ENCODE data around the gene PCGF3.

The PCGF3 gene, protein sequence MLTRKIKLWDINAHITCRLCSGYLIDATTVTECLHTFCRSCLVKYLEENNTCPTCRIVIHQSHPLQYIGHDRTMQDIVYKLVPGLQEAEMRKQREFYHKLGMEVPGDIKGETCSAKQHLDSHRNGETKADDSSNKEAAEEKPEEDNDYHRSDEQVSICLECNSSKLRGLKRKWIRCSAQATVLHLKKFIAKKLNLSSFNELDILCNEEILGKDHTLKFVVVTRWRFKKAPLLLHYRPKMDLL

DNA sequence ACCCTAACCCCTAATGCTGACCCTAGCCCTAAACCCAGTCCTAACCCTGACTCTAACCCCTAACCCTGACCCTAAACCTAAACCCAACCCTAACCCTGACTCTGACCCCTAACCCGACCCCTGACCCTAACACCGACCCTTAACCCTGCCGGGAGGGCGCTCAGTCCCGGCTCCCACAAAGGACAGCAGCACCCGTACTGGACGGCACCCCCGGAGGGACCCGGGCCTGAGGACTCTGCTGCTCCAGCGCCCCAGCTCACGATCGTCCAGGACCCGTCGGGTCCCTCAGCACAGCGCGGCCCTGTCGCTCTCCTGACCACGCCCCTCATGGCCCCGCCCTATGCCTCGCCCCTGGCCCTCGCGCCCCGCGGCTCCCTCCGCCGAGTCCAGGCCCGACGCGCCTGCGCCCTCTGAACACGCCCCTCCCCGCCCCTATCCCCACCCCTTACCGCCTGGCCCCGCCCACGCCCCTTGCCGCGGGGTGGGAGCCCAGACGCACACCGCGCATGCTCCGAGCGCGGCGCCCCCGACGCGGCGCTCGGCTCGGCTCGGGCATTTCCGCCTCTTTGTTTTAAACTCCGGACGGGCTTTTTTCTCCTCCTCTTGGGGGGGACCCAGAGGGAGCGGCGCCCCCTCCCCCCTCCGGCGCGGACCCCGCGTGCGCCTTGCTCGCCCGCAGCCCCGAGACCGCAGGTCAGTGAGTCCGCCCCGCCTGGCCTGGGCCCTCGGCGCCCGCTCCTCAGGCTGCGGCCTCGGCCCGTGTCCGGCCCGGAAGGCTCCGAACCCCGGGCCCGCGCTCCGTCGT lies at the start of gene PCGF3:
PCGF3 (plus strand) TSS at position 555 of the 805 bp plus-strand sequence. CDS start 27,849 bp downstream, outside the sequence.
- peak; percentile 90 to 97 for DNase-seq (ENCODE audit: low read depth in 1 of 2, low spot score in 1 of 2)

DNA sequence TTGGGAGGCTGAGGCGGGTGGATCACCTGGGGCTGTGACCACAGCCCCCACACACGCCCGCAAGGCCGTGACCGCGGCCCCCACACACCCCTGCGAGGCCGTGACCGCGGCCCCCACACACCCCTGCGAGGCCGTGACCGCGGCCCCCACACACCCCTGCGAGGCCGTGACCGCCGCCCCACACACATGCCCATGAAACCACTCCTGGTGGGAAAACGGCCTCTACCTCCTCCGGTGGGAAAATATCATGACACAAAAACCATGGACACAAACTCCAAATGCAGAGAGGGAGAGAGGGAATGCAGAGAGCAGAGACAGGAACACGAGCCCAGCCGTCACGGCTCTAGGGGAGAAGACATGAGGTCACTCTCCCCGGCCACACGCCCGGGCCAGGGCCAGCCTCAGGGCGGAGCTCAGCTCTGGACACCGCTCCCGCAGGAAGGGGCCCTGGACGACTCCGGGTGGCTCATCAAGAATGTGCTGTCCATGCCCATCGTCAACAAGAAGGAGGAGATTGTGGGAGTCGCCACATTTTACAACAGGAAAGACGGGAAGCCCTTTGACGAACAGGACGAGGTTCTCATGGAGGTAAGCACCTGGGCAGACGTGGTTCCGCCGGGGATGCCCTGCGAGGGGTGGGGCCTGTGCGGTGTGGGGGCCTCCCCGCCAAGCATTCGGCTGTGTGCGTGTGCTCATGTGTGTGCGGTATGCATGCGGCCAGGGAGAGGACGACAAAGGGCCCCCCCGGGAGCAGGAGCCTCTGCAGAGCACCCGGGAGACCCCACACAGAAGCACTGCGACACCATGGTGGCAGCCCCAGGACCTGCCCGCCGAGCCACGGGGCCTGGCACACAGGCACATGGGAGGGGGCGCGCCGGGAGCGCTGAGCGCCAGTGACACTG lies 48.9 kb upstream of the PCGF3 start:
- no peak for DNase-seq (ENCODE audit: low read depth in 1 of 2, low spot score in 1 of 2)

DNA sequence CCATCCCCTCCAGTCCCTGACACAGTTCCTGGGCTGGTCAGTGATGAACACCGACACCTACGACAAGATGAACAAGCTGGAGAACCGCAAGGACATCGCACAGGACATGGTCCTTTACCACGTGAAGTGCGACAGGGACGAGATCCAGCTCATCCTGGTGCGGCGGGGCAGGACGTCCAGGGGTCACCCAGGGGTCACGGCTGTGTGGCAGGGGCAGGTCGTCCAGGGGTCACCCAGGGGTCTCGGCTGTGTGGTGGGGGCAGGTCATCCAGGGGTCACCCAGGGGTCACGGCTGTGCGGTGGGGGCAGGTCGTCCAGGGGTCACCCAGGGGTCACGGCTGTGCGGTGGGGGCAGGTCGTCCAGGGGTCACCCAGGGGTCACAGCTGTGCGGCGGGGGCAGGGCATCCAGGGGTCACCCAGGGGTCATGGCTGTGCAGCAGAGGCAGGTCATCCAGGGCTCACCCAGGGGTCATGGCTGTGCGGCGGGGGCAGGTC lies 48.2 kb upstream of the PCGF3 start:
- DNase-seq (ENCODE audit: low read depth in 1 of 2, low spot score in 1 of 2), result no peak

GRCh38 chr4:657834-658667 lies 47.6 kb upstream of the PCGF3 start:
- no peak for DNase-seq (ENCODE audit: low read depth in 1 of 2, low spot score in 1 of 2)

- DNase-seq (ENCODE audit: low read depth in 1 of 2, low spot score in 1 of 2), result no peak
Observed at GRCh38 chr4:658681-659667, 46.7 kb upstream of the PCGF3 start.

DNA sequence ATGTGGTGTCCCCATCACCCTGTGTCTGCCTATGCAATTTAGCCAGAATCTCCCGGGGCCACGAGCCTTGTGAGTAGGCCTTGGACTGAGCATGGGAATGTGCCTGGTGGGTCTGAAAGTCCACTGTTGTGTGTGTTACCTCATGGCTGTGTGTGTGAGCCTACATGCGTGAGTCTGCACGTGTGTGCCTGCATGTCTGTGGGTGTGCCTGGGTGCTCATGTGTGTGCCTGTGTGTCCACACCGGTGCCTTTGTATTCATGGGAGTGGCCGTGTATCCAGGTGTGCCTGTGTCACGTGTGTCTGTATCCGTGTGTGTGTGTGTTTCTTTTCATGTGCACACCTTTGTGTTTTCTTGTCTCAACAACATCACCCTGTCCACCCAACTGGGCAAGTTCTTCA lies 45.8 kb upstream of the PCGF3 start:
- no peak for DNase-seq (ENCODE audit: low read depth in 1 of 2, low spot score in 1 of 2)

DNA sequence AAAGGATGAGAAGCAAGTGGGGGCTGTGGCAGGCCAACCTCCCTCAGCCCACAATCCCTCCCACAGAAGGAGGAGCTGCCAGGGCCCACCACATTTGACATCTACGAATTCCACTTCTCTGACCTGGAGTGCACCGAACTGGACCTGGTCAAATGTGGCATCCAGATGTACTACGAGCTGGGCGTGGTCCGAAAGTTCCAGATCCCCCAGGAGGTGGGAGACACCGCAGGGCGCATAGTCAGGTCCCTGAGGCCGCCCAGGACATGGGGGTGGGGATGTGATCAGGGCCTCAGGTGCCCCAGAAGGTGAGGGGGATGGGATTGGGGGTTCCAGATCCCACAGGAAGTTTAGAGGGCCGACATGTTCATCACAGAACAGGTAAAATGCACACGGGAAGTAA lies 45.2 kb upstream of the PCGF3 start:
- DNase-seq (ENCODE audit: low read depth in 1 of 2, low spot score in 1 of 2), result no peak

DNA sequence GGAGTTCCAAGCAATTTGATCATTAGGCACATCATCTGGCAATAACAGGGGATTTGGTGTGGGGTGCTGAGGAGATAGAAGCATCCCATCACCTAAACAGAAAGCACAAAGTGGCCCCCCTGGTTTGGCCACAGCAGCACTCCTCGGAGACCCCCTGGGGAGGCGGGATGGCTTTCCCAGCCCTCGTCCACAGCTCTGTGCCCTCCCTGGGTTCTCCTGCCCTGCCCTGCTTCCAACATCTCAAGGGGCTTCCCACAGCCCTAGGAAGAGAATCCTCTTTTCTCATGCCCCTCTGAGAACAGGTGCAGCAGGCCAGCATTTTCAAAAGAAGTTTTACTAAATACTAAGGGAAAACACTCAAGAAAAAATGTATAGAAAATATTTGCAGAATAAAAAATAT lies 44.4 kb upstream of the PCGF3 start:
- no peak for DNase-seq (ENCODE audit: low read depth in 1 of 2, low spot score in 1 of 2)

DNA sequence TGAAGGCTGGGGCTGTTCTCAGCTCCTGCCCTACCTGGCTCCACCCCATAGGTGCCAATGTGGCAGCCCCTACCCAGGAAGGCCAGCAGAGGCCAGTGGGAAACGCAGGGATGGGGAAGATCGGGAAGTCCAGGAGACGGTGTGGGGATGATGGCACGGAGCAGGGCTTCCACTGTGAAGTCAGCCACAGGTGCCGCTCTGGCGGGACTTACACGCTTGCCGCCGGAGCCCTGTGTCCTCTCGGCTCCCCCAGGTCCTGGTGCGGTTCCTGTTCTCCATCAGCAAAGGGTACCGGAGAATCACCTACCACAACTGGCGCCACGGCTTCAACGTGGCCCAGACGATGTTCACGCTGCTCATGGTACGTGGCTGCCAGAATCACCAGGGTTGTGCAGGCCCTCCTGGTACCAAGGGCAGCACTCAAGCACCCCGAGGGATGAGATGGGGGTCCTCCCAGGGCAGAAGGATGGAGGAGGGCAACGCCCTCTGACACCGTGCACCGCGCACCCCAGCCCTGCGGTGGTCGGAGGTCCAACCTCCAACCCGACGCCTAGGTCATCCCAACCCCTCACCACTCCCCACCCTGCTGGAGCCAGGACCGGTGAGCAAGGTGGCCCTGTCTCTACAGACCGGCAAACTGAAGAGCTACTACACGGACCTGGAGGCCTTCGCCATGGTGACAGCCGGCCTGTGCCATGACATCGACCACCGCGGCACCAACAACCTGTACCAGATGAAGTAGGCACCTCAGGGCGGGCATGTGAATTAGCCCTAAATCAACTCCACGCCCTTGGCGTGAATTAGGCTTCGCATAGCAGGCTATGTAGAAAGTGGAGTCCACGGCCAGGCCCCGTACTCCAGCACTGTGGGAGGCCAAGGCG lies 43.5 kb upstream of the PCGF3 start:
- no peak for DNase-seq (ENCODE audit: low read depth in 1 of 2, low spot score in 1 of 2)

DNA sequence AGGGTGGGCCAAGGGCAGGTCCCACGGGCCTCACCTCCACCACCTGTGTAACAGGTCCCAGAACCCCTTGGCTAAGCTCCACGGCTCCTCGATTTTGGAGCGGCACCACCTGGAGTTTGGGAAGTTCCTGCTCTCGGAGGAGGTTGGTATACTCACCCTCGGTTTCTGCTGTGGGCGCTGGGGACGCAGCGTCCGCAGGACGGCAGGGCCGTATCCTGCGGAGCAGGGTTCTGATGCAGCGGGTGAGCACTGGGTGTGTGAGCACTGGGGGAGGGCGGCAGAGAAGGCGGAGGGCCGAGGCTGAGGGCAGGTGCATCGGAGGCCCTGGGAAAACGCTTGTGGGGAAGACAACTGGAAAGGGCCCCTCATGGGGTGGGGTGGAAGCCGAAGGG lies 42.6 kb upstream of the PCGF3 start:
- no peak for DNase-seq (ENCODE audit: low read depth in 1 of 2, low spot score in 1 of 2)

DNA sequence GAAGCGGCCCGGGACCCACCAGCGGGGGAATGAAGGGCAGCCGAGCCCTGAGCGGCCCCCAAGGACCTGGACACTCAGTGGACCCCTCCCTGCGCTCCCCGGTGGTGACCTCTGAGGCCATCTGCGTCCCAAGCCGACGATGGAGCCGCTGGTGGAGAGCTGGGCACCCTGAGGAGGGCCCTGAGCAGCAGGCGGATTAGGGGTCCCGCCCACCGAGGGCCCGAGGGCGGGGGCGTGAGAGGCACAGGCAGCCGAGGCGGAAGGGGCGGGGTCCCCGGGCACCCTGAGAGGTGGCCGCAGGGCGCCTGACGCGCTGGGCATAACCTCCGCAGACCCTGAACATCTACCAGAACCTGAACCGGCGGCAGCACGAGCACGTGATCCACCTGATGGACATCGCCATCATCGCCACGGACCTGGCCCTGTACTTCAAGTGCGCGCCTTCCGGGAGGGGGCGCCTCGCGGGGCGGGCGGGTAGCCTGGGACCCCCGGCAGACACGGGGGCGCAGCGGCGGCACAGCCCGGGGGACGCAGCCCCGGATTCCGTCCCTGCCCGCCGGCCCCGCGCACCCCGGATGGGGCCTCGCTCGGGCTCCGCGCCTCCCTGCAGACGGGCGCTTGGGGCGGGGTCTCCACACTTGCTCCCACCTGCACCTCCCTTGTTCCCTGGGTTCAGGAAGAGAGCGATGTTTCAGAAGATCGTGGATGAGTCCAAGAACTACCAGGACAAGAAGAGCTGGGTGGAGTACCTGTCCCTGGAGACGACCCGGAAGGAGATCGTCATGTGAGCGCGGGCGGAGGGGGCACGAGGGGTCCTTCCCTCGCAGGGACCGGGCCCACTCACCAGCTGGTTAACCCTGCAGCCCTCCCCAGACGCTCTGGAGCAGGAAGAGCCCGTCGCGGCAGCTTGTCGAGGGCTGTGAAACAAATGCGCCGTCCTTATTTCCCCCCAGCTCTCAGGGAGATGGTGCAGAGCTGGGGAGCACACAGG lies 41.9 kb upstream of the PCGF3 start:
- peak; percentile 53 to 65 for DNase-seq (ENCODE audit: low read depth in 1 of 2, low spot score in 1 of 2)

GRCh38 chr4:664713-665231 lies 40.9 kb upstream of the PCGF3 start:
- no peak for DNase-seq (ENCODE audit: low read depth in 1 of 2, low spot score in 1 of 2)

DNA sequence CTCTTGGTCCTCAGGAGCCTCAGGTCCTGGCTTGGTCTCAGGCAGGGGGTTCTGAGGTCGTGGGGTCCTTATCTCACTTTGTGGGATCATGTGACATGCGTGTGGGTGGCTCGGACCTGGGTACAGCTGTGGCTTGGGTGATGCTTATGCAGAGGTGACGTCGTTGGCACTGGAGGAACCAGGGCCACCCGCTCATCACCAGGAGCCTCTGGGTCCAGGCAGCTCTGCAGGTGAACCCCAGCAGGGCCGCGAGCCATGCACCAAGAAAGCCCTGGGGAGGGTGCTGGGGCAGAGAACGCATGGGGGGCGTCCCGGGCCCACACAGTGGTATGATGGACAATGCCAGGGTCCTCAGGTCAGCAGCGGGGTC lies 40.3 kb upstream of the PCGF3 start:
- DNase-seq (ENCODE audit: low read depth in 1 of 2, low spot score in 1 of 2), result no peak

GRCh38 chr4:665751-666435 lies 39.7 kb upstream of the PCGF3 start:
- DNase-seq (ENCODE audit: low read depth in 1 of 2, low spot score in 1 of 2), result no peak

DNA sequence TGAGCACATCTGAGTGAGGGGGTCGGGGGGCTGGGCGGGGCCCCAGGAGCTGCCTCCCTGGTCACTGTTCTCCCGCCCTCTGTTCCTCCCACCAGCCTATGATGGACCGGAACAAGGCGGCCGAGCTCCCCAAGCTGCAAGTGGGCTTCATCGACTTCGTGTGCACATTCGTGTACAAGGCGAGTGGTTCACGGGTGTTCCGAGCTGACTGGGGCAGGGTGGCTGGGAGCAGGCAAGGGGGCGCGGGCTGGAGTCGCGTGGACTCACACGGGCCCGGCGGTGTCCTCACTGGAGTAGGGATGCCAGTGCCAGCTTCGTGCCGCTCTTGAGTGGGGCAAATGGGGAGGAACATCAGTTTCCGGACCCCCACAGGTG lies 39.2 kb upstream of the PCGF3 start:
- no peak for DNase-seq (ENCODE audit: low read depth in 1 of 2, low spot score in 1 of 2)

GRCh38 chr4:666822-667544 lies 38.6 kb upstream of the PCGF3 start:
- DNase-seq (ENCODE audit: low read depth in 1 of 2, low spot score in 1 of 2), result no peak
